Astrocyte of the spinal cord (primary cell): Measurements from ENCODE around the gene CNIH1.
"Not testable (repeated sequence)": the region's sequence is repeated elsewhere in the genome, so short reads cannot be mapped to it uniquely, and the experiment has no call there.

Experiments used
- DNase-seq: peaks from one replicate; pipeline ENCODE4 v3.0.0; 2011; ENCODE audit warnings: low read depth, low spot score
- H3K4me3 ChIP-seq: 2 replicates; pipeline ENCODE4 v1.5.1; 2011; ENCODE audit warnings: low read depth, mild to moderate bottlenecking, low read length, moderate library complexity
- CTCF ChIP-seq: IDR thresholded peaks from 2 replicates; pipeline ENCODE4 v1.5.1; 2012; ENCODE audit warnings: low read depth, mild to moderate bottlenecking, low read length, inconsistent platforms
- in situ Hi-C: cut with HindIII; loops from 2 replicates; pipeline ENCODE4 v1.10.0; 2017; ENCODE audit warnings: low sequenced_read_pairs

CNIH1 gene

DNA sequence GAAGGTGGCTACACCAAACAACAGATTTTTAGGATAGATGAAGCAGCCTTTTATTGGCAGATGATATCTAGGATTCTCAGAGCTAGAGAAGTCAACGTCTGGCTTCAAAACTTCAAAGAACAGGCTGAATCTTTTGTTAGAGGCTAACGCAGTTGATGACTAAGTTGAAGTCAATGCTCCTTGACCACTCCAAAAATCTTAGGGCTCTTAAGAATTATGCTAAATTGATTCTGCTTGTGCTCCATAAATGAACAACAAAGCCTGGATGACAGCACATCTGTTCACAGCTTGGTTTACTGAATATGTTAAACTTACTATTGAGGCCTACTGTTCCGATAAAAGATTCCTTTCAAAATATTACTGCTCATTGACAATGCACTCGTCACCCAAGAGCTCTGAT, 57.3 kb downstream of the CNIH1 start:
- TF ChIP-seq CTCF = no peak
- in situ Hi-C loops = no loop called here
- no peak overlapping the region for H3K4me3 ChIP-seq
- no peak for DNase-seq

GRCh38 chr14:54381821-54382220, 59.4 kb downstream of the CNIH1 start:
- no peak for DNase-seq
- in situ Hi-C loops = no loop called here
- no peak for TF ChIP-seq CTCF
- no peak overlapping the region for H3K4me3 ChIP-seq

DNA sequence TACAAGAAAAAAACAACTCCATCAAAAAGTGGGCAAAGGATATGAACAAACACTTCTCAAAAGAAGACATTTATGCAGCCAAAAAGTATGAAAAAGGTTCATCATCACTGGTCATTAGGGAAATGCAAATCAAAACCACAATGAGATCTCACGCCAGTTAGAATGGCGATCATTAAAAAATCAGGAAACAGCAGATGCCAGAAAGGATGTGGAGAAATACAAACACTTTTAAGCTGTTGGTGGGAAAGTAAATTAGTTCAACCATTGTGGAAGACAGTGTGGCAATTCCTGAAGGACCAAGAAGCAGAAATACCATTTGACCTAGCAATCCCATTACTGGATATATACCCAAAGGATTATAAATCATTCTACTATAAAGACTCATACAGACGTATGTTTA, 60.6 kb downstream of the CNIH1 start:
- DNase-seq, in situ Hi-C loops: not testable (repeated sequence)

DNA sequence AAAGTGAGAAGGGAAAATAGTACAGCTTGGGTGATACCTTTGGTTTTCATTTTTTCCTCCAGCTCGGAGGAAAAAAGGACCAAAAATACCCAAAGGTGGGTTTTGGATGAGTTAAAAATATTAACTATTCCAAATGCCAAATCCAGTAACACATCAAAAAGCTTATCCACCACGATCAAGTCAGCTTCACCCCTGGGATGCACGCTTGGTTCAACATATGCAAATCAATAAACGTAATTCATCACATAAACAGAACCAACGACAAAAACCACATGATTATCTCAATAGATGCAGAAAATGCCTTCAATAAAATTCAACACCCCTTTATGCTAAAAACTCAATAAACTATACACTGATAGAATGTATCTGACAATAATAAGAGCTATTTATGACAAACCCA, 62.3 kb downstream of the CNIH1 start:
- H3K4me3 ChIP-seq, DNase-seq, in situ Hi-C loops: not testable (repeated sequence)

More for the DNA sequence above, 60.6 kb downstream of the CNIH1 start:
- H3K4me3 ChIP-seq = not testable (repeated sequence)

GRCh38 chr14:54377501-54377900, 63.7 kb downstream of the CNIH1 start:
- no peak for DNase-seq
- no peak for TF ChIP-seq CTCF
- H3K4me3 ChIP-seq = no peak overlapping the region
- in situ Hi-C loops = no loop called here

DNA sequence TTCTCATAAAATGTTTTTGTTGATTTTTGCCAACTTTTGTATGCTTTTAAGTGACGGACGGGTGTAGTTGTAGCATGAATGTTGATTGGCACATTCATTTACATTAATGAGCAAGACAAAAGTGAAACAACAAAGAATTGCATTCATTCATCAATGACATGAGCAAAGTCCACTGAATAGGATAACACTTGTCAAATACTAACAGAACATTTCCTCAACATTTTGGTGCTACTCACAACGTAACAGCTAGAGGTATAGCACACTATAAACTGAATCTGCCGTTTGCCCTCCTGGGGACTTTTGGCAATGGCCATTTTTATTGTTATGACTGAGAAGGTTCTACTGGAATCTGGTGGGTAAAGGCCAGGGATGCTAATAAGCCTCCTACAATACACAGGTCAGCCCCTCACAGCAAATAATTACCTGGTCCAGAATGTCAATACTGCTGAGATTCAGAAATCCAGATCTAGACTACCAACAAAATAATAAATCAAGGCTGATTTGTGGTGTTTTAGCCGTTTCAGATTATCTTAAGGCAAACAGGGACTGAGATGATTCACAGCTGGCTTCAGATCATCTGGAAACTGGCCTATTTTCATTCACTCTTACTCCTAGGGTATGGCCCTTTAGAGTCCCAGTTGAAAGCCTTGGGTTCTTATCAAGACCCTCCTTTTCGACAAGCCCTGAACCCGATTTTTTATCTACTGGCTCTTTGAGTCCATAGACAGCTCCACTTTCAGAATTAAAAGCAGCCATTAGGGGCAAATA, 66.9 kb downstream of the CNIH1 start:
- DNase-seq = peak; percentile 40

More for the DNA sequence above, 66.9 kb downstream of the CNIH1 start:
- TF ChIP-seq CTCF = no peak
- H3K4me3 ChIP-seq = no peak overlapping the region
- in situ Hi-C loops = no loop called here
